ENCODE results near the gene LINS1.

DNA sequence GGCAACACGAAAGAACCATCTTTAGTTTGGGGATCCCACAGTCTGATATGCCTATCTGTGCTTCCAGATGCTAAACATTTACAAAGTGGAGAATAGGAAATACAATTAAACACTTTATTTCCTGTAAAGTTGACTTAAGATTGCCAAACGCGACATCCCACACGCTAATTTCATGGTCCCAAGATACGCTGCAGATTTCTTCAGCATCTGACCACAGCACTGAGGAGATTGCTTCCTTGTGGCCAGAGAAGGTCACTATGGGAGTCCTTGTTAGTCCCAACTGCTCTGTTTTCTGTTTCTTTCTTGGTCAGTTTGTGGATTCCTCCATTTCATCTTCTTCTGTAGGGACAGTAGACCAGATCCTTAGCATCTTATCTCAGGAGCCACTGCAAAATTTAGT, 43.7 kb upstream of the LINS1 start:
- TF ChIP-seq MEF2A (IDR thresholded peaks at IDR 0.05; ENCODE audit: insufficient read depth, low read depth, low read length) (no peak), SREBF1 (IDR thresholded peaks at IDR 0.05; ENCODE audit: low read length) (no peak), ZNF207 (IDR thresholded peaks at IDR 0.05; ENCODE audit: borderline replicate concordance) (no peak), EZH2 (IDR thresholded peaks at IDR 0.05; ENCODE audit: borderline replicate concordance, control insufficient read depth, low read depth, low read length) (no peak)
- TF ChIP-seq, protein P1, sequence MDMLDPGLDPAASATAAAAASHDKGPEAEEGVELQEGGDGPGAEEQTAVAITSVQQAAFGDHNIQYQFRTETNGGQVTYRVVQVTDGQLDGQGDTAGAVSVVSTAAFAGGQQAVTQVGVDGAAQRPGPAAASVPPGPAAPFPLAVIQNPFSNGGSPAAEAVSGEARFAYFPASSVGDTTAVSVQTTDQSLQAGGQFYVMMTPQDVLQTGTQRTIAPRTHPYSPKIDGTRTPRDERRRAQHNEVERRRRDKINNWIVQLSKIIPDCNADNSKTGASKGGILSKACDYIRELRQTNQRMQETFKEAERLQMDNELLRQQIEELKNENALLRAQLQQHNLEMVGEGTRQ (IDR thresholded peaks at IDR 0.05; ENCODE audit: borderline replicate concordance, low read depth, low read length) = no peak
